EL (cell line): ENCODE results near the gene TNK1.
"Not testable (repeated sequence)": the region's sequence is repeated elsewhere in the genome, so short reads cannot be mapped to it uniquely, and the experiment has no call there.

Experiments
- DNase-seq: peaks from one replicate; pipeline ENCODE4 v3.0.0-alpha.2; 2016

Gene TNK1

DNA sequence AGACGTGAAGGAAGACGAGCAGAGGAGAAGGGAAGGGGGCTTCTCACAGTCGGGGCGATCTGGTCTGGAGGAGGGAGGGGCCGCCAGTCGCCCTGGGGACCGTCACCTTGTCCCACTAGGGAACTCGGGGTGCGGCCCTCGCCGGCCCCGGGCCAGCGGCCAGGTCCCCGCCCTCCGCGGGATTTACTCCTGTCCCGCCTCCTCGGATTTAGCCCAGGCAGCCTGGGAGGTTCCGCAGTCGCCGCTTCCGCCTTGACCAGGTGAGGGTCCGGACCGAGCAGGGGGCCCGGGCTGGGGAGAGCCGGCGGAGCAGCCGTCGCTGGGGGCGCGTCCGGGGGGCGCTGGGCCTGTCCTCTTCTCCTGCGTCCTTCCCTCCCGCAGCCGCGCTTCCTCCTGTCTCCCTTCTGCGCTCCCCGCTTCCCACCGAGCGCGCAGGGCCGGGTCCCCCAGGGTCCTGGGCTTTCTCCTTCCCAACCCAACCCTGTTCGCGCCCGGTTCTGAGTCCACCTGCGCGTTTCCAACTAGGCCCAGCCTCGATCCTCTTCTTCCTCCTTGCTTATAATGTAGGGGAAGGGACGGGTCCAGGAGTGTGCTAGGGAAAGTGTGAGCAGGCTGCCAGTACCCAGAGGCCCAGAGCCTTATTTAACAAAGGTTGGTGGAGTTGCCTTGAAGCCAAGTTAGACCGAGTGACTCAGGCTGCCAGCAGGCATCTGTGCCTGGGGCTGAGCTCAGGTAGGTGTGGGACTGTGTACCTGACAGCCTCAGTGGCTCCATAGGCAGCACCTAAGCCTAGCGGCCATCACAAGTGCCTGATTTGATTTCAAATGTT is at the start of gene TNK1:
TSS of gene TNK1 (plus strand) at position 235 of the 829 bp plus-strand sequence. CDS start 1,838 bp downstream, outside the sequence.
- no peak for DNase-seq

DNA sequence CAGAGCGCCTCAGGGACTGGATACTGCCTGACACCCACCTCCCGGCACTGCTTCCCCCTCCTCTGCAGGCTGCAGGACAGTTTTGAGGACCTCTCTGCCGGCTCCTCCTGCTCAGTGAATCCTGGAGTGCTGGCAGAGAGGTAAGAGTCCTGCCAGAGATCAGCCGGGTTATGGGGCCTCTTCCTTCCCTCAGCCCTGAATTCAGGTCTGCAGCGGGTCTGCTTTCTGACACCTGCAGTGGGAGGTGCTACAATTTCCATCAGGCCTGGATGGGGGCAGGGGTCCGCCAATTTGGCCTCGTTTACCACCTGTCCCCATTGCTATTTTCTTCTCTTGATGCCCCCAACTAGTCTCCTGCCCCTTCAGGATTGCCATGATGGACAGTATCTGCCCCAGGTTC is 48.8 kb upstream of the TNK1 start:
- DNase-seq, result no peak

DNA sequence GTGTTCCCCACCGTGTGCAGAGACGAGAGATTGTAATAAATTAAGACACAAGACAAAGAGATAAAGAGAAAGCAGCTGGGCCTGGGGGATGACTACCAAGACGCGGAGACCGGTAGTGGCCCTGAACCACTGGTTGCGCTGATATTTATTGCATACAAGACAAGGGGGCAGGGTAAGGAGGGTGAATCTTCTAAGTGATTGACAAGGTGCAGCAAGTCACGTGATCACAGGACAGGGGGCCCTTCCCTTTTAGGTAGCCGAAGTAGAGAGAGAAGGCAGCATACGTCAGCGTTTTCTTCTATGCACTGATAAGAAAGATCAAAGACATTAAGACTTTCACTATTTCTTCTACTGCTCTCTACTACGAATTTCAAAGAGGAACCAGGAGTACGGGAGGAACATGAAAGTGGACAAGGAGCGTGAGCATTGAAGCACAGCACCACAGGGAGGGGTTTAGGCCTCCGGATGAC is 48.3 kb upstream of the TNK1 start:
- not testable (repeated sequence) for DNase-seq

DNA sequence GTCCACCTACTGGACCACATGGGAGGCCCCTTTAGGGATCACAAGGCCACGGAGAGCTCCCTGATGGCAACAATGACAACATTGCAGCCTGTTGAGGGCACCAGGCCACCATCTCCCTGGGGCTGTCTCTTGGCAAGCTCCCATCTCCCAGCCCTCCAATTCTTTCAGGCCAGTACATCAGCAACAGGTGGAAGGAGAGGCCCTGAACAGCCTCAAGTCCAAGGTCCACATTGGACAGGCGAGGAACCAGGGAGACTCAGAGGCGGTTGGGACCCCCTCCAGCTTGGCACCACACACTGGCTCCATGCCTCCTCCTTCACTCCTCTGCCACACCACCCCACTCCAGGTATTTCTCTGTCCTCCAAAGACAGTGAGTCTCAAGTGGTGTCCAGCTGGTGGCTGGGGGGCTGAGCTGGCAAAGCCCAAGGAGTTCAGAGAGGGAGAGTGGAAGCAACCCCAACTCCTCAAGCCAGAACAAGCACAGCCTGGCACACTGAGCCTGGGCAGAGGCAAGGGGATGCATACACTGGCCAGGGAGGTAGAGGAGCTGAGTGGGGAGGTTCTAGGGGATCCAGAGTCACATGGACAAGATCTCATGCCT is 45.9 kb upstream of the TNK1 start:
- DNase-seq, result no peak

DNA sequence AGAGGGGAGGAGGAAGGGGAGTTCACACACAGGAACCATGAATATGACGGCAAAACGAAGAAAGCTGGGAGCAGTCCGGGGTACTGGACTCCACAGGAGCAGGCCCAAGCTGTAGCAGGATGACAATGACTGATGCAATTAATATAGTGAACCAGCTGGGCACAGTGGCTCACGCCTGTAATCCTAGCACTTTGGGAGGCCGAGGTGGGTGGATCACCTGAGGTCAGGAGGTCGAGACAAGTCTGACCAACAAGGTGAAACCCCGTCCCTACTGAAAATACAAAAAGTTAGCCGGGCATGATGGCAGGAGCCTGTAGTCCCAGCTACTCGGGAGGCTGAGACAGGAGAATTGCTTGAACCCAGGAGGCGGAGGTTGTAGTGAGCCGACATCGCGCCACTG is 45.1 kb upstream of the TNK1 start:
- not testable (repeated sequence) for DNase-seq

DNA sequence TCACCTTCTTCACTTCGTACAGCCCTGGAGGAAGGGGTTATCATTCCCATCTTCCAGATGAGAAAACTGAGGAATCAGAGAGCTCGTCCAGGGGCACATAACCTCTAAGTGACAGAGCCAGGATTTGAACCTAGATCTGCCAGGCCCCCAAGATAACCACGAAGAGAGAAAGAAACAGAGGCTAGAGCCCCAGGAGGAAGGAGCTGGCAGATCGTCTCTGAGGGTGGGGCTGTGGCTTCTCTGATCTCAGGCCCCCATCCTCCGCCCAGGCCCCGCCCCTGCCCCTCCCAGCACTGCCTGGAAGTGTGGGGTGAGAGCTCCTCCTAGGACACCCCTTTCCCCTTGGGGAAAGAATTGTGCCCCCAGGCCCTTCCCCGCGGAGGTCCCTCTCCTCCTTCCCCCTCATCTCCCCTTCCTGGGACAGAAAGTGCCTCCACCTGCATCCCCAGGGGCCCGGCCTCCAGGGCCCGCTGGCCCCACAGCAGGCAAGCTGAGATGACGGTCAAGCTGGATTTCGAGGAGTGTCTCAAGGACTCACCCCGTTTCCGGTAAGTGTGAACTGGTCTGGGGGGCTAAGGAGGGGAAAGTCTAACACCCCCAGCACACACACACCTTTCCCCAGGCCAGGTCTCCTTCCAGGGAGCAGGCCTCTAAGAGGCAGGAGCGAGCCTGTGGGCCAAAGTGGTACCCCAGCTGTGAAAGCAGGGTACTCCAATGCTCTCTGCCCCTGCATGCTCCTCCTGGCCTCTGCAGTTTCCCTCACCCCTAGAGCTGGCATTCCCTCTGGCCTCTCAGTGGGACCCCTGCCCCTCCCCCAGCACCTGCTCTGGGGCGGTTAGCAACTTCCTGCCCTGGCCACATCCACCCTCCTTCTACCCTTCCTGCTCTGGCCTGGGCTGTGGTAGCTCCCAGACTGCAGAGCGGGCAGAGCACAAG is 44.4 kb upstream of the TNK1 start, which contains the start of gene ACAP1:
TSS of gene ACAP1 (plus strand) at position 290 of the 936 bp plus-strand sequence. CDS start at position 496, 206 bp downstream.
- no peak for DNase-seq

DNA sequence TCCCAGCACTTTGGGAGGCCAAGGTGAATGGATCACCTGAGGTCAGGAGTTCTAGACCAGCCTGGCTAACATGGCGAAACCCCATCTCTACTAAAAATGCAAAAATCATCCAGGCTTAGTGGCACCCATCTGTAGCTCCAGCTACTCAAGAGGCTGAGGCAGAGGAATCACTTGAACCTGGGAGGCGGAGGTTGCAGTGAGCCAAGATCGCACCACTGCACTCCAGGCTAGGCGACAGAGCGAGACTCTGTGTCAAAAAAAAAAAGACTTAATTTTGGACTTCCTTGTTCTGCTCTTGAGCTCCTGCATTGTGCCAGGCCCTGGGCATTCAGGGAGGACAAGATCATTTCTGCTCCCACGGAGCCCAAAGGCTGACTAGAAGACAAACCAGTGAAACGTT is 43.3 kb upstream of the TNK1 start:
- not testable (repeated sequence) for DNase-seq

DNA sequence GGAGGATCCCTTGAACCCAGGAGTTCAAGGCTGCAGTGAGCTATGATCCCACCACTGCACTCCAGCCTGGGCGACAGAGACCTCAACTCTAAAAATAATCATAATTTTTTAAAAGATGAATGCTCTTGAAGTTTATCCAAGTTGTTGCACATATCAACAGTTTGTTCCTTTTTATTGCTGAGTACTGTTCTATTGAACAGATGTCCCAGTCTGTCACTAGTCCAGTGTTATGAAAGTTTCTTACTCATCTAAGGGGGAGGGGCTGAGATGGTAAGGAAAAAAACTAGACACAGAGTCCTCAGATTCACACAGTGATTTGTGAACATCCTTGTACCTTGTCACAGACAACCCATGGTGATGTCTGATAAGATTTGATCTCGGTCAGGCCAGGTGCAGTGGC is 40.7 kb upstream of the TNK1 start:
- DNase-seq, result no peak

DNA sequence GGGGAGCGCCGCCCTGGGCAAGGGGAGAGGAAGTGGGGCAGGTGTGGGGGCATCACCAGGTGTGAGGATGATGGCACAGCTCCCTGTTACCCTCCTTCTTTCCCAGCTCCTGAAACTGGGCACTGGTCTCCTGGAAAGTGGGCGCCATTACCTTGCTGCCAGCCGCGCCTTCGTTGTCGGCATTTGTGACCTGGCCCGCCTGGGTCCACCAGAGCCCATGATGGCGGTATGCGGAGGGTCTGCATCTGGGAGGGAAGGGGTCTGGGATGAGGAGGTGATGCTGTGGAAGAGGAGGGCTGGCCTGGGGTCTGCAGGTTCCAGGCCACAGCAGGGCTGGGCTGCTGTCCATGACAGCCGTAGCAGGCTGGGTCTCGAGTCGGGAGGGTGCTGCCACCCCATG is 39.0 kb upstream of the TNK1 start:
- no peak for DNase-seq

DNA sequence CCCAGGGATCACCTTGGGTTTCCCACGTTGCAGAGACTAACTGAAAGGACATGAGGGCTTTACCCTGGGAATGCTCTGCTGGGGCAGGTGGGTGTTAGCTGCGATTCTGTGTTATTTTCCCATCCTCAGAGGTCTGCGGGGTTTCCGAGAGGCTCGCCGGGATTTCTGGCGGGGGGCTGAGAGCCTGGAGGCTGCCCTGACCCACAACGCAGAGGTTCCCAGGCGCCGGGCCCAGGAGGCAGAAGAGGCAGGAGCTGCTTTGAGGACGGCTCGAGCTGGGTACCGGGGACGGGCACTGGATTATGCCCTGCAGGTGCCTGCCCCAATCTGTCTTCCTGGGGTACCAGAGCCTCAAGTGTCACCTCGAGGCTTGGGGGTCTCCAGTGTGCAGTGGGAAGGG is 37.6 kb upstream of the TNK1 start:
- DNase-seq, result no peak

DNA sequence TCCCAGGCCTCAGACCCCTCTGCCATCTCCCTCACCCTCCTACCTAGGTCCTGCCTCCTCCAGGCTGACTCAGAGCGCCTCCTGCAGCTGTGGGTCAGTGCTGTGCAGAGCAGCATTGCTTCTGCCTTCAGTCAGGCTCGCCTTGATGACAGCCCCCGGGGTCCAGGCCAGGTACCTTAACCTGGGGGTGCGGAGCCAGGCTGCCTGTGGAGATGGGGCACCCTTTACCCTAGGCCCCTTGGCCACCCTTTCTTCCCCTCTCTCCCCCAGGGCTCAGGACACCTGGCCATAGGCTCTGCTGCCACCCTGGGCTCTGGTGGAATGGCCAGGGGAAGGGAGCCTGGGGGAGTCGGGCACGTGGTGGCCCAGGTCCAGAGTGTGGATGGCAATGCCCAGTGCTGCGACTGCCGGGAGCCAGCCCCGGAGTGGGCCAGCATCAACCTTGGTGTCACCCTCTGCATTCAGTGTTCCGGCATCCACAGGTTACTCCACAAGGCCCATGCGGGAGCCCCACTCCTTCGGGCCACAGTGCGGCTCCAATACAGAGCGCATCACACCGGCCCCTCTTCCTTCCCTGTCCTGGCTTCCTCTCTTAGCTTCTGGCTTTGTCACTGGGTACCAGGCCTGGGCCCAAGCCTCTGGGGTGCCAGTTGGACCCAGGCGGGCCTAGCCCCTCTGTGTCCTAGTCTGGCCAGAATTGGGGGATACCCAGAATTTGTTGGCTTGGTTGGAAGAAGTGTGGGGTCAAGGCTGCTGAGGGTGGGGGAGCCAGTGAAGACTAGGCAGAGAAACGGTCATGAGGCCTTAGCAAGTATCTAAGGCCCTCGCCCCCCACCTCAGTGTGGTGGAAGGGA is 33.9 kb upstream of the TNK1 start:
- DNase-seq, result no peak

DNA sequence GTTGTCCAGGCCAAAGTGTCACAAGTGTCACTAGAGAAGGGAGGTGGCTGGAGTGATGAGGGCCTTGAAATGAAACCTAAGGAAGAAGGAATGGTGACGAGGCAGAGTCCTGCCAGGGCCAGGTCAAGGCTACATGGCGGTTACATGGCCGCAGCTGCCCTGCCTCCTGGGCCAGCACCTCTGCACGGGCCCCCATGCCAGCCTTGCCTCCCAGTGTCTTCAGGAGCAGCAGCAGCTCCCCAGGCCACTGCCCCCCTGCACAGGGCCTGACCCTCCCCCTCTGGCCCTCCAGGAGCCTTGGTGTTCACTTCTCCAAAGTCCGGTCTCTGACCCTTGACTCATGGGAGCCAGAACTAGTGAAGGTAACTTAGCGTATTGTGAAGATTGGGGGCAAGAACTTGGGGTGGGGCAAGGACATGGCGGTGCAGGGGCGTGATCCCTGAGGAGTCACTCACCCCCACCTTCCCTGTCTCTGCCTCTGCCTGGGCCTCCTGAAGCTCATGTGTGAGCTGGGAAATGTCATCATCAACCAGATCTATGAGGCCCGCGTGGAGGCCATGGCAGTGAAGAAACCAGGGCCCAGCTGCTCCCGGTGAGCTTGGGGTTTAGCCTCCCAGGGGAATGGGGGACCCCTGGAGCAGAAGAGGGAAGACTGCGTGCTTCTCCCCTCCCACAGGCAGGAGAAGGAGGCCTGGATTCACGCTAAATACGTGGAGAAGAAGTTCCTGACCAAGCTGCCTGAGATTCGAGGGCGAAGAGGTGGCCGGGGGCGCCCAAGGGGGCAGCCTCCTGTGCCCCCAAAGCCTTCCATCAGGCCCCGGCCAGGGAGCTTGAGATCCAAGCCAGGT is 33.0 kb upstream of the TNK1 start:
- no peak for DNase-seq

DNA sequence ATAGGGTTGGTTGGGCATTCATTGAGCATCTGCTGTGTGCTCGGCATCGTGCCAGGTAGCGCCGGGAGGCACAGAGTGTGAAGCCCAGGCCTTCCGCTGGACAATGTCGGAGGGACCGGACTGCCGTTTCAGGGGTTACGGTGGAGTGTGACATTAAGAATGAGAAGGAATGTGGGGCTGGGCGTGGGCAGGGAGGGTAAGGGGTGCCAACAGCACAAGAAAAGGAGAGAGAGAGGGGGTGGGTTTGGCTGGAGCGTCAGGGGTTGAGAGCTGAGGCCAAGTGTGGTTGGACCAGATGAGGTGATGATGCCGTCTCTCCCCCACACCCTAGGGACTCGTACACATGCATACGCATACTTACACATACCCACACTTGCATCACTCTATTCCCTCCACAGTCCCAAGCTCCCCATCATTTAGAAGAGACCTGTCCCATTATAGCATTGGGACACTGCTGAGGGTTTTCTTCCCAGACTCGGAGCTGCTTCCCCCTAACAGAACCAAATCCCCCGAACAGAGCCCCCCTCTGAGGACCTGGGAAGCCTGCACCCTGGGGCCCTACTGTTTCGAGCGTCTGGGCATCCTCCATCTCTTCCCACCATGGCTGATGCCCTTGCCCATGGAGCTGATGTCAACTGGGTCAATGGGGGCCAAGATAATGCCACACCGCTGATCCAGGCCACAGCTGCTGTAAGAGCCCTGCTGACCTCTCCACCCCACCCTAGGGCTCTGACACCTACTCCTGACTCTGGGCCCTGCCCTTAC is 32.2 kb upstream of the TNK1 start:
- DNase-seq, result no peak

DNA sequence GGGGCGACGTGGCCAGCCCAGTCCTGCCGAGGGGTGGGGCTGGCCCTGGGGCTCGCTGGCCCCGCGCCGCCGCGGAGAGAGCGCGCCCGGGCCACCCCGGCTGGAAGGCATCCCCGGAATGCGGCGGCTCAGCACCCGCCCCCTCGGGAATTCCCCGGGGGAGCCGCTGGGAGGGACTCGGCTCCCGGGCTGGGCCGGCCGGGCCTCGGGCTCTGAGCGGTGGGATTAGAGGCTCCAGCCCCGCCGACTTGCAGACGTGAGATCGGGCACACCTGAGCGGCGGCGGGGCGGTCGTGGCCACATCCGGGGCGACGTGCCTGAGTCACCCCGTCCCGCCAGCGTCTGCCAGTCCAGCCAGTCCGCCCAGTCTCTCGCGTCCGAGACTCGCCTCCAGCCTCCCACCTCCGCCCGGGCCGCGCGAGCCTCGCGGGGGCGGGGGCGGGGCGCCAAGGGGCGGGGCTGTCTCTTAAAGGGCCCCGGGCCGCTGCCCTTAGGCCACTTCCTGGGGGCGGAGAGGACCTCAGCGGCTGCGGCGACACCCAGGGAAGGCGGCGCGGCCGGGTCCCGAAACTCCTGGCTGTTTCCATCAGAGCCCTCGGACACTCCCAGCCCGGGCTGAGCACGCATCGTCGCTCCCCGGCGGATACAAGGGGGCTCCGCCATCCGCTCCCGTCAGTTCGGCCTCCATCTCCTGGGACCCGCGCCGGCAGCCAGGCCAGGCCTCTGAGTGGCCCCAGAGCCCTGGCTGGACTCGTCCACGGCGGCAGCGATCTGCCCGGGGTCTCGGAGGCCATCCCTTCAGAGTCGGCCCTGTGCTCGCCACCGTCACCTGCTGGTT is 29.0 kb upstream of the TNK1 start, which contains the start of gene KCTD11:
TSS of gene KCTD11 (plus strand) at position 498 of the 838 bp plus-strand sequence.
- peak; percentile 97 for DNase-seq

DNA sequence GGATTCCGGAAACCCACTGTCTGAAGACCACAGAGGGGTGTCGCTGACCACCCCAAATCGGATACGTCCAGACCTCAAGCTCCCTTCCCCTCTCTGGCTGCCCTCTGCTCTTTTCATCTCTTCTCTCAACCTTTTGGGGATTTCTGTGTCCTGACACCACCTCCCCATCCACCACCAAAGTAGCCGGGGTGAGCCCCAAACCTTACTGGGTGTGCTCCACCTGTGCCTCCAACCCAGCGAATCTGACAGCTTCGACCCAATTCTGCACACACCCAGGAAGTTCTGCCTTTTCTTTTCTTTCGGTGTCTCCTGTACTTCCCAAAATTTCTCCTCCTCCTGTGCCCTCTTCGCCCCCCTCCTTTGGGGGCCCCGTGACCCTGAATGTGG is 28.4 kb upstream of the TNK1 start:
- no peak for DNase-seq

DNA sequence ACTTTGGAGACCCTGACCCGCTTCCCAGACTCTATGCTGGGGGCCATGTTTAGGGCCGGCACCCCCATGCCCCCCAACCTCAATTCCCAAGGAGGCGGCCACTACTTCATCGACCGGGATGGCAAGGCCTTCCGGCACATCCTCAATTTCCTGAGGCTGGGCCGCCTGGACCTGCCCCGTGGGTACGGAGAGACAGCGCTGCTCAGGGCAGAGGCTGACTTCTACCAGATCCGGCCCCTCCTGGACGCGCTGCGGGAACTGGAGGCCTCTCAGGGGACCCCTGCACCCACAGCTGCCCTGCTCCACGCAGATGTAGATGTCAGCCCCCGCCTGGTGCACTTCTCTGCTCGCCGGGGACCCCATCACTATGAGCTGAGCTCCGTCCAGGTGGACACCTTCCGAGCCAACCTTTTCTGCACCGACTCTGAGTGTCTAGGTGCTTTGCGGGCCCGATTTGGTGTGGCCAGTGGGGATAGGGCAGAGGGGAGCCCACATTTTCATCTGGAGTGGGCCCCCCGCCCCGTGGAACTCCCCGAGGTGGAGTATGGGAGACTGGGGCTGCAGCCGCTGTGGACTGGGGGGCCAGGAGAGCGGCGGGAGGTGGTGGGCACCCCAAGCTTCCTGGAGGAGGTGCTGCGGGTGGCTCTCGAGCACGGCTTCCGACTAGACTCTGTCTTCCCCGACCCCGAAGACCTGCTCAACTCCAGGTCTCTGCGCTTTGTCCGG is 27.8 kb upstream of the TNK1 start:
- no peak for DNase-seq

DNA sequence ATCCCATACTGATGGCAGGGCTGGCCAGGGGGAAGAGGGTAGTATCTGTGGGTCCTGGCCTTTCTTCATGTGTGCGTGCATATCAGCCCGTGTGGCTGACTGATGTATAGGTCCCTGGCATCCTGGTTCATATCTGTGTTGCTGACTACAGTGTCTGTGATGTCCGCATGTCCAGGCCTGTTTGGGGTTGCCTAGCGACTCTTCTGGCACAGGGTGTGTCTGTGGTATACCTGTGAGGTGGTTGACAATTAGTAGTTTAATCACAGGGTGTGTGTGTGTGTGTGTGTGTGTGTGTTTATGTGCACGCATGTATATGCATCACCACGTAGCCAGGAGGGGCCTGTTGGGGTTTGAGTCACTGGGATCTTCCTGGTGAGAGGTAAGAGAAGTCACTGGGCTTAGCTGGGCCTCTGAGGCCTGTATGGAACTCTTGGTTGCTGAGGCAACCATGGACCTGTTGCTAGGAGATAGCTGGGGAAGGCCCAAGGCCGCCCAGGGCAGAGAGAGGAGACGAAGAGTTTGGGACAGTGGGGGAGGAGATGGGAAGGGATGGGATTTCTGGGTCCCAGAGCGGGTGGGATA is 26.5 kb upstream of the TNK1 start:
- DNase-seq, result peak; percentile 50

DNA sequence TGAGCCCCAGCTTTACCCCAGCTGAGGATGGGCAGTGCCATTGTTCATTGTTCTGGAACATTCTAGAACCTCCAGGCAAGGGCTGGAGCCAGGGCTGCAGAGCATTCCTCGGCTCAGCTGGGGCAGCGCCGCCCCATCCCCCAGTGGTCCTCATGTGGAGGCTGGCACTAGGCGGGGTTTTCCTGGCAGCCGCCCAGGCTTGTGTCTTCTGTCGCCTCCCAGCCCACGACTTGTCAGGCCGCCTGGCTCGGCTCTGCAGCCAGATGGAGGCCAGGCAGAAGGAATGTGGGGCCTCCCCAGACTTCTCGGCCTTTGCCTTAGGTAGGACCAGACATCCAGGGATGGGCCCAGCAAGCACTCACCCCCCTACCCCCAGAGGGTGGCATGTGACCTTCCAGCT is 25.8 kb upstream of the TNK1 start, which contains the start of gene TMEM95:
TSS of gene TMEM95 (plus strand) at position 104 of the 400 bp plus-strand sequence. CDS start at position 153, 49 bp downstream.
- peak; percentile 65 for DNase-seq
